WTC11 (cell line): ENCODE results near the gene HMGB4.

ENCODE experiments used
- CTCF ChIP-seq: fragments of 200-600 bp; IDR thresholded peaks from 2 replicates; pipeline ENCODE4 v1.8.0; 2022; ENCODE audit warnings: antibody characterized with exemption
- E2F4 ChIP-seq: sonication (generic); formaldehyde crosslinking; IDR thresholded peaks from 2 replicates; pipeline ENCODE4 v1.8.1; 2022; ENCODE audit warnings: low read depth, mild to moderate bottlenecking, moderate library complexity, missing genetic modification reagents, borderline replicate concordance
- ELF4 ChIP-seq: sonication (generic); formaldehyde crosslinking; IDR thresholded peaks from 2 replicates; pipeline ENCODE4 v1.8.1; 2022; ENCODE audit warnings: low read depth, mild to moderate bottlenecking, moderate library complexity, missing genetic modification reagents
- MXD4 ChIP-seq: fragments of 250-450 bp; sonication (Bioruptor Pico); IDR thresholded peaks from 2 replicates; pipeline ENCODE4 v1.8.0; 2021; ENCODE audit warnings: mild to moderate bottlenecking, moderate library complexity, borderline replicate concordance
- NFYB ChIP-seq: sonication (generic); formaldehyde crosslinking; conservative IDR thresholded peaks from 2 replicates; pipeline ENCODE4 v1.8.0; 2022; ENCODE audit warnings: low read depth, missing genetic modification reagents
- SP1 ChIP-seq: sonication (generic); formaldehyde crosslinking; conservative IDR thresholded peaks from 2 replicates; pipeline ENCODE4 v1.8.1; 2022; ENCODE audit warnings: missing genetic modification reagents
- TCF7 ChIP-seq: sonication (generic); formaldehyde crosslinking; IDR thresholded peaks from 2 replicates; pipeline ENCODE4 v1.8.0; 2022; ENCODE audit warnings: mild to moderate bottlenecking, low read depth, missing genetic modification reagents, moderate library complexity
- ZNF317 ChIP-seq: sonication (generic); formaldehyde crosslinking; IDR thresholded peaks from 2 replicates; pipeline ENCODE4 v1.8.1; 2023; ENCODE audit warnings: low read depth, mild to moderate bottlenecking, moderate library complexity, missing genetic modification reagents, borderline replicate concordance
- ZNF512 ChIP-seq: sonication (generic); formaldehyde crosslinking; IDR thresholded peaks from 2 replicates; pipeline ENCODE4 v1.8.1; 2022; ENCODE audit warnings: missing genetic modification reagents, borderline replicate concordance

- TF ChIP-seq CTCF: no peak
- TF ChIP-seq ZNF317 (CRISPR knock-in tag): no peak
- no peak for TF ChIP-seq SP1 (CRISPR knock-in tag)
- no peak for TF ChIP-seq ZNF512
- no peak for TF ChIP-seq NFYB (CRISPR knock-in tag)
- TF ChIP-seq E2F4 (CRISPR knock-in tag): no peak
- no peak for TF ChIP-seq ELF4 (CRISPR knock-in tag)
- no peak for TF ChIP-seq MXD4 (CRISPR knock-in tag)
- TF ChIP-seq TCF7: no peak
Measured at GRCh38 chr1:33863779-33864178, at the start of gene HMGB4.
